B cell (primary cell): ENCODE data around the gene USB1. TPM values are rescaled to one million over a fixed set of nuclear protein-coding genes. Genes with fewer than 3 reads are reported as not detected.

Experiments used
- ATAC-seq: fragments of 200-7000 bp; cut with Tn5 transposase; one replicate; pipeline ENCODE4 v1.10.0; 2021; ENCODE audit warnings: low read depth, mild to moderate bottlenecking, moderate number of reproducible peaks, moderate library complexity
- CTCF ChIA-PET: fragments of 350-600 bp; sonication (Branson Sonifier 250); formaldehyde crosslinking; loops from one replicate; lab custom pipeline; 2021; ENCODE audit warnings: antibody characterized with exemption, inconsistent platforms; lab: Charles Lee
- POLR2A ChIA-PET: fragments of 350-600 bp; sonication (Branson Sonifier 250); formaldehyde crosslinking; loops from one replicate; lab custom pipeline; 2021; ENCODE audit warnings: antibody characterized with exemption; lab: Charles Lee
- DNase-seq: peaks from one replicate; pipeline ENCODE4 v3.0.0; 2013
- H2AFZ ChIP-seq: 2 replicates; pipeline ENCODE4 v1.6.1; 2012; ENCODE audit warnings: mild to moderate bottlenecking, low read depth, low read length; ENCODE audit not compliant: insufficient read depth, poor library complexity, severe bottlenecking
- H3K27ac ChIP-seq, 2 donors: 1 replicate in 1 of 2; 2 replicates in 1 of 2; pipeline ENCODE4 v1.5.1; 2012 to 2013; ENCODE audit warnings: low read length in 2 of 2, mild to moderate bottlenecking in 2 of 2, moderate library complexity in 1 of 2
- H3K27me3 ChIP-seq, 4 experiments: fragments of 200-600 bp in 1 of 4; sonication (generic) in 1 of 4; replicated peaks in 1 of 4; 1 replicate in 2 of 4; 2 replicates in 2 of 4; pipeline versions ENCODE4 v1.6.1 to v1.7.0; 2013 to 2016; ENCODE audit warnings: low read length in 3 of 4, mild to moderate bottlenecking in 2 of 4, mixed read lengths in 1 of 4, moderate library complexity in 1 of 4; ENCODE audit not compliant: insufficient read depth in 4 of 4, control insufficient read depth in 3 of 4; ENCODE audit errors: control extremely low read depth in 1 of 4
- H3K36me3 ChIP-seq, 2 experiments: replicated peaks in 1 of 2; 1 replicate in 1 of 2; 2 replicates in 1 of 2; pipeline versions ENCODE4 v1.6.1 to v1.7.1; 2013; ENCODE audit warnings: low read length in 1 of 2; ENCODE audit not compliant: insufficient read depth in 2 of 2, control insufficient read depth in 1 of 2; ENCODE audit errors: control extremely low read depth in 1 of 2, extremely low read depth in 1 of 2
- H3K4me1 ChIP-seq, 2 donors: fragments of 200-600 bp in 1 of 2; sonication (generic) in 1 of 2; 1 replicate in 1 of 2; 2 replicates in 1 of 2; pipeline versions ENCODE4 v1.5.1 to v1.6.1; 2013 to 2017; ENCODE audit warnings: low read length in 2 of 2; ENCODE audit not compliant: control insufficient read depth in 2 of 2, insufficient read depth in 2 of 2
- H3K4me2 ChIP-seq: replicated peaks from 2 replicates; pipeline ENCODE3; 2012; ENCODE audit warnings: mild to moderate bottlenecking, low read depth, low read length; ENCODE audit not compliant: poor library complexity, severe bottlenecking
- H3K4me3 ChIP-seq, 5 experiments: fragments of 200-600 bp in 1 of 5; sonication (generic) in 1 of 5; 1 replicate in 3 of 5; 2 replicates in 2 of 5; pipeline versions ENCODE4 v1.5.1 to v1.7.0; 2011 to 2016; ENCODE audit warnings: low read length in 4 of 5, mild to moderate bottlenecking in 4 of 5, low read depth in 2 of 5, control low read depth in 1 of 5, moderate library complexity in 1 of 5; ENCODE audit not compliant: insufficient read depth in 1 of 5; ENCODE audit errors: control extremely low read depth in 1 of 5, extremely low read depth in 1 of 5
- H3K79me2 ChIP-seq: fragments of 200-600 bp; sonication (generic); one replicate; pipeline ENCODE4 v1.6.0; 2016; ENCODE audit warnings: low read length; ENCODE audit not compliant: control insufficient read depth, insufficient read depth
- H3K9ac ChIP-seq: fragments of 200-600 bp; sonication (generic); 2 replicates; pipeline ENCODE4 v1.6.1; 2017; ENCODE audit warnings: mild to moderate bottlenecking, low read length, moderate library complexity
- H3K9me3 ChIP-seq, 3 donors: one replicate each; pipeline versions ENCODE4 v1.6.1 to v1.7.1; 2013; ENCODE audit warnings: low read length in 2 of 3; ENCODE audit not compliant: control insufficient read depth in 2 of 3, insufficient read depth in 1 of 3; ENCODE audit errors: control extremely low read depth in 1 of 3
- H4K20me1 ChIP-seq: 2 replicates; pipeline ENCODE4 v1.6.0; 2012; ENCODE audit warnings: mild to moderate bottlenecking, low read length; ENCODE audit not compliant: insufficient read depth, control insufficient read depth, poor library complexity, severe bottlenecking
- H3K27ac Mint-ChIP-seq: one replicate; pipeline ENCODE4 v1.8.0; 2021; ENCODE audit warnings: mixed read lengths
- H3K27me3 Mint-ChIP-seq: one replicate; pipeline ENCODE4 v1.8.0; 2021; ENCODE audit warnings: mixed read lengths
- H3K4me1 Mint-ChIP-seq: one replicate; pipeline ENCODE4 v1.8.0; 2021; ENCODE audit warnings: mixed read lengths
- H3K4me3 Mint-ChIP-seq: one replicate; pipeline ENCODE4 v1.8.0; 2021; ENCODE audit warnings: mixed read lengths
- H3K9me3 Mint-ChIP-seq: one replicate; pipeline ENCODE4 v1.8.0; 2022; ENCODE audit warnings: mixed read lengths; ENCODE audit not compliant: insufficient read depth
- EZH2 ChIP-seq: IDR thresholded peaks from 2 replicates; pipeline ENCODE4 v1.6.1; 2012; ENCODE audit warnings: borderline replicate concordance, low read depth, mild to moderate bottlenecking, moderate library complexity, low read length; ENCODE audit not compliant: insufficient read depth, poor library complexity, severe bottlenecking
- WGBS: methylation state at CpG from one replicate; pipeline ENCODE4 v1.1.5; 2013; ENCODE audit warnings: missing lambda C conversion rate; ENCODE audit not compliant: insufficient coverage; 5-methylcytosine and 5-hydroxymethylcytosine counted together
- intact Hi-C: fragments of 100-400 bp; cut with micrococcal nuclease; formaldehyde crosslinking; loops from one replicate; pipeline ENCODE4 v1.10.0; 2022
- polyA plus RNA-seq: library from polyadenylated mRNA; depleted of rRNA; stranded (reverse); fragments of >200 nt; gene quantifications from 2 replicates; pipeline ENCODE4 v1.2.3, GENCODE V29; 2012
- total RNA-seq, 2 donors: library from RNA; stranded (reverse); fragments of 120-200 nt in 1 of 2; gene quantifications; 1 replicate in 1 of 2; 2 replicates in 1 of 2; pipeline versions ENCODE4 v1.2.3 to v1.2.4, GENCODE V29; 2013 to 2022
- TF ChIP-seq, protein P1 (sequence below): fragments of 200-600 bp; IDR thresholded peaks from one replicate; pipeline ENCODE4 v1.8.0; 2022; ENCODE audit warnings: antibody characterized with exemption, mild to moderate bottlenecking

Gene USB1
- total and polyA plus RNA-seq, 2 donors (not counting 1 experiment from before 2014, with no cell fraction given), result 32.8 to 37.0 TPM

GRCh38 chr16:58026139-58026704 lies 25.0 kb downstream of the USB1 start:
- peak; percentile 54 for DNase-seq
- H3K9me3 Mint-ChIP-seq, result no peaks in the 10 kb centered on the region

GRCh38 chr16:58026705-58027160 lies 25.5 kb downstream of the USB1 start:
- H3K27ac ChIP-seq, result no peak overlapping the region
- peak overlapping the region in 3 of 5 experiments; percentile 58 to 72 (median 65) for H3K4me3 ChIP-seq
- WGBS, result 3% methylated on average over 37 of the region's 38 CpGs
- H3K79me2 ChIP-seq, result no peaks in the 10 kb centered on the region
- H3K9me3 ChIP-seq, result no peaks in the 10 kb centered on the region
- H3K4me1 Mint-ChIP-seq, result peaks cover 8% of the 10 kb centered on the region
- POLR2A ChIA-PET, result no interaction called here
- H3K27ac Mint-ChIP-seq, result no peak overlapping the region
- peak overlapping the region; percentile 98 for H3K4me2 ChIP-seq
- ATAC-seq, result no peak
- H3K9ac ChIP-seq, result peak overlapping the region; percentile 70
- H4K20me1 ChIP-seq, result no peaks in the 10 kb centered on the region
- peaks cover 32% of the 10 kb centered on the region for H3K27me3 Mint-ChIP-seq
- intact Hi-C loops, result loop anchor here (10.0 kb wide), 1 partner anchor 458 kb away; no protein-coding TSS in a partner anchor
- CTCF ChIA-PET, result no interaction called here
- no peak for DNase-seq
- H3K27me3 ChIP-seq, result peaks cover 0 to 44% (median 11%) of the 10 kb centered on the region in 4 experiments
- peak overlapping the region; percentile 66 for H3K4me3 Mint-ChIP-seq
- TF ChIP-seq, protein P1, sequence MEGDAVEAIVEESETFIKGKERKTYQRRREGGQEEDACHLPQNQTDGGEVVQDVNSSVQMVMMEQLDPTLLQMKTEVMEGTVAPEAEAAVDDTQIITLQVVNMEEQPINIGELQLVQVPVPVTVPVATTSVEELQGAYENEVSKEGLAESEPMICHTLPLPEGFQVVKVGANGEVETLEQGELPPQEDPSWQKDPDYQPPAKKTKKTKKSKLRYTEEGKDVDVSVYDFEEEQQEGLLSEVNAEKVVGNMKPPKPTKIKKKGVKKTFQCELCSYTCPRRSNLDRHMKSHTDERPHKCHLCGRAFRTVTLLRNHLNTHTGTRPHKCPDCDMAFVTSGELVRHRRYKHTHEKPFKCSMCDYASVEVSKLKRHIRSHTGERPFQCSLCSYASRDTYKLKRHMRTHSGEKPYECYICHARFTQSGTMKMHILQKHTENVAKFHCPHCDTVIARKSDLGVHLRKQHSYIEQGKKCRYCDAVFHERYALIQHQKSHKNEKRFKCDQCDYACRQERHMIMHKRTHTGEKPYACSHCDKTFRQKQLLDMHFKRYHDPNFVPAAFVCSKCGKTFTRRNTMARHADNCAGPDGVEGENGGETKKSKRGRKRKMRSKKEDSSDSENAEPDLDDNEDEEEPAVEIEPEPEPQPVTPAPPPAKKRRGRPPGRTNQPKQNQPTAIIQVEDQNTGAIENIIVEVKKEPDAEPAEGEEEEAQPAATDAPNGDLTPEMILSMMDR, result no peak
- no peak for TF ChIP-seq EZH2
- peak overlapping the region; percentile 87 for H2AFZ ChIP-seq
- H3K36me3 ChIP-seq, result no peaks in the 10 kb centered on the region
- H3K4me1 ChIP-seq, result peaks cover 21 to 26% of the 10 kb centered on the region in 2 donors
- H3K9me3 Mint-ChIP-seq, result no peaks in the 10 kb centered on the region

More at GRCh38 chr16:58026139-58026704, 25.0 kb downstream of the USB1 start:
- H3K27me3 ChIP-seq, result peaks cover 0 to 44% (median 11%) of the 10 kb centered on the region in 4 experiments
- WGBS, result 1% methylated on average over 64 of the region's 65 CpGs
- H3K79me2 ChIP-seq, result no peaks in the 10 kb centered on the region
- intact Hi-C loops, result loop anchor here (10.0 kb wide), 1 partner anchor 459 kb away; no protein-coding TSS in a partner anchor
- H4K20me1 ChIP-seq, result no peaks in the 10 kb centered on the region
- CTCF ChIA-PET, result no interaction called here
- peak overlapping the region; percentile 3 to 72 (median 58) for H3K4me3 ChIP-seq
- H3K9me3 ChIP-seq, result no peaks in the 10 kb centered on the region
- POLR2A ChIA-PET, result no interaction called here
- peak overlapping the region; percentile 98 for H3K4me2 ChIP-seq
- peaks cover 32% of the 10 kb centered on the region for H3K27me3 Mint-ChIP-seq
- no peak overlapping the region for H3K27ac Mint-ChIP-seq
- peaks cover 21 to 26% of the 10 kb centered on the region in 2 donors for H3K4me1 ChIP-seq
- no peaks in the 10 kb centered on the region for H3K36me3 ChIP-seq
- peak overlapping the region; percentile 87 for H2AFZ ChIP-seq
- H3K27ac ChIP-seq, result no peak overlapping the region
- no peak for ATAC-seq
- H3K9ac ChIP-seq, result peak overlapping the region; percentile 70
- TF ChIP-seq, protein P1, result no peak
- TF ChIP-seq EZH2, result no peak
- H3K4me1 Mint-ChIP-seq, result peaks cover 8% of the 10 kb centered on the region
- H3K4me3 Mint-ChIP-seq, result peak overlapping the region; percentile 66
